Pancreas (tissue), 10 donors: ENCODE results near the gene SLC27A3. TPM values are rescaled to one million over a fixed set of nuclear protein-coding genes. Genes with fewer than 3 reads are reported as not detected.

Experiments
- ATAC-seq, 4 donors: fragments of 200-7000 bp; cut with Tn5 transposase; one replicate each; pipeline versions ENCODE4 v1.8.0 to v1.9.1; 2020; ENCODE audit warnings: mild to moderate bottlenecking in 4 of 4, moderate library complexity in 4 of 4
- DNase-seq, 6 donors: peaks; one replicate each; pipeline ENCODE4 v3.0.0-alpha.2; 2020
- FAIRE-seq: peaks from 2 replicates; lab custom pipeline; 2012; peaks lifted over from hg19 to GRCh38; lab: Jason Lieb, UNC
- H3K27ac ChIP-seq, 4 donors: fragments of 200-600 bp; sonication (generic); 1 replicate in 3 of 4; 2 replicates in 1 of 4; pipeline versions ENCODE4 v1.5.0 to v1.8.0; 2020
- H3K27me3 ChIP-seq, 4 donors: fragments of 200-600 bp; one replicate each; pipeline ENCODE4 v1.8.0; 2021
- H3K36me3 ChIP-seq, 3 donors: fragments of 200-600 bp; sonication (generic) in 1 of 3; one replicate each; pipeline versions ENCODE4 v1.5.0 to v1.8.0; 2020 to 2021
- H3K4me1 ChIP-seq, 3 donors: fragments of 200-600 bp; one replicate each; pipeline ENCODE4 v1.8.0; 2021
- H3K4me3 ChIP-seq, 4 donors: fragments of 200-600 bp; sonication (generic) in 2 of 4; one replicate each; pipeline versions ENCODE4 v1.5.0 to v1.8.0; 2020 to 2021
- H3K9me3 ChIP-seq, 4 donors: fragments of 200-600 bp; one replicate each; pipeline ENCODE4 v1.8.0; 2021
- CTCF ChIP-seq, 4 donors: fragments of 200-600 bp; sonication (generic) in 3 of 4; IDR thresholded peaks; one replicate each; pipeline versions ENCODE4 v1.5.0 to v1.8.0; 2021; ENCODE audit warnings: antibody characterized with exemption in 4 of 4
- WGBS, 2 donors: extraction: QIAGEN DNeasy Blood & Tissue Kit; methylation state at CpG; one replicate each; pipeline ENCODE4 v1.1.7; 2013; 5-methylcytosine and 5-hydroxymethylcytosine counted together
- intact Hi-C, 3 donors: fragments of 100-400 bp; cut with DNase I; formaldehyde crosslinking; loops; one replicate each; pipeline versions ENCODE4 v1.11.1 to v1.14.2; 2022
- polyA plus RNA-seq, 2 donors: library from polyadenylated mRNA; stranded (reverse); fragments of 200-250 nt; gene quantifications; one replicate each; pipeline ENCODE4 v1.2.3, GENCODE V29; 2013
- total RNA-seq, 6 donors: library from RNA; stranded (reverse); fragmentation: NEBNext Ultra II Directional in 4 of 6; extraction: Animal tissue kit (Norgen Biotek cat#: 25700) in 4 of 6; gene quantifications; one replicate each; pipeline versions ENCODE4 v1.2.1 to v1.2.4, GENCODE V29; 2021 to 2023
- donor health status: healthy with polysubstance abuse.
- donor health status: DM: no; HTN: no; CAD: no; lungs with moderate emphysema.
- donor health status: DM: no; HTN: no; CAD: no.
- donor health status: control.
- donor health status: control.
- donor health status: Bipolar disorder and iron deficiency.
- donor health status: DM: yes; HTN: yes; CAD: no.
- donor health status: DM: no; HTN: no; CAD: no.
- donor health status: DM: no; HTN: no; CAD: no.
- donor health status: DM: yes; HTN: yes; CAD: no.

The SLC27A3 gene
- total and polyA plus RNA-seq, 8 donors, result 9.0 to 64.0 (median 13.1) TPM

GRCh38 chr1:153767519-153767918 lies 7.7 kb upstream of the SLC27A3 start:
- Histone ChIP-seq H3K9me3 (no peaks in the 10 kb centered on the region), H3K27me3 (no peaks in the 10 kb centered on the region), H3K27ac (peak overlapping the region in 2 of 4 donors; percentile 64 to 71), H3K36me3 (peaks cover 0 to 40% (median 0%) of the 10 kb centered on the region in 3 donors), H3K4me1 (peaks cover 10 to 16% (median 14%) of the 10 kb centered on the region in 3 donors), H3K4me3 (no peak overlapping the region)
- TF ChIP-seq CTCF (IDR thresholded peaks at IDR 0.05), result no peak
- DNase-seq, result peak in 2 of 6 donors; percentile 38 to 61
- WGBS, 2 donors, result 87 to 90% methylated on average over 11 of the region's 11 CpGs
- intact Hi-C loops, result no loop called here
- no peak for FAIRE-seq
- no peak for ATAC-seq

DNA sequence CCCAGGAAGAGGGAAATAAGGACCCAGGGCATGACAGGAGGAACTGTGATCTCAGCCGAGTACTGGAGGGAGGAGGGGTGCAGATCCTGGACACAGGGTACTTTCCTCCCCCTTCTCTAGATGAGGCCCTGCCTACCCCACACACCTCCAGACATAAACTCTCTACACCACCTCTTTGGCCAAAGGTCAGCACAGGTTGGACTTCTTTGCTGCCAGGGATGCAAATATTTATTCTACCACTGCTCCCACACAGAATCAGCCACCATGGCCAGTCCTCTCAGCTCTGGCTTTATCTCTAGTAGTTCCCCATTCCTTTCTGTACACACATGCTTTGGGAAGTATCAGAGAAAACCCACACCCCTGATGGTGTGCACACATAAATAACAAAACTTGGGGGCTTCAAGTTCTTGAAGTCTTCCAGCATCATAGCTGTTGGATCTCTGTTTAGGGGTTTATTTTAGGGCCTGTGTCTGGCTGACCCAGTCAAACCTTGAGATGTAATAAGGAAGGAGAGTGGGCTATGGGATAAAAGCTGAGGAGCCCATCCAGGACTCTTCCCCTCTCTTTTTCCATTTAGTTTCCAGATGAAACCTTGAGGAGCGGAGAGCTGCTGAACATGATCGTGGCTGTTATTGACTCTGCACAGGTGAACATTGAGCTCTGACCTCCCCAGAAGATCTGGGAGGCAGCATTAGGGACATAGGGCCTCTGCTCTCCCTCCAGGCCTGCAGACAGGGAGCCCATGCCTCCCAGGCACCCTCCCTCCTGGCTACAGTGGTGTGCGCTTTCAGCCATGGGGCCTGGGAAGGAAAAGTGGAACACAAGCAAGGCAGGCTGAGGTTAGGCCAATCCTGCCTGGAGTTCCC lies 6.7 kb upstream of the SLC27A3 start:
- peak; percentile 85 to 93 (median 88) for ATAC-seq
- intact Hi-C loops, result no loop called here
- peak overlapping the region in 3 of 4 donors; percentile 47 to 71 (median 64) for H3K27ac ChIP-seq

GRCh38 chr1:153769221-153769620 lies 6.0 kb upstream of the SLC27A3 start:
- Histone ChIP-seq H3K36me3 (peaks cover 0 to 36% (median 0%) of the 10 kb centered on the region in 3 donors), H3K4me3 (no peak overlapping the region), H3K9me3 (no peaks in the 10 kb centered on the region), H3K27ac (peak overlapping the region in 3 of 4 donors; percentile 47 to 71 (median 64)), H3K27me3 (no peaks in the 10 kb centered on the region), H3K4me1 (peaks cover 10 to 16% (median 14%) of the 10 kb centered on the region in 3 donors)
- TF ChIP-seq CTCF (IDR thresholded peaks at IDR 0.05), result no peak
- FAIRE-seq (no peak), DNase-seq (peak in 1 of 6 donors; percentile 3), ATAC-seq (no peak)
- WGBS, 2 donors, result 72 to 82% methylated on average over 3 of the region's 3 CpGs
- intact Hi-C loops, result no loop called here

More for the DNA sequence above, 6.7 kb upstream of the SLC27A3 start:
- FAIRE-seq, result no peak
- no peaks in the 10 kb centered on the region for H3K9me3 ChIP-seq
- H3K4me3 ChIP-seq, result no peak overlapping the region
- DNase-seq, result peak in 5 of 6 donors; percentile 45 to 70 (median 55)
- TF ChIP-seq CTCF (IDR thresholded peaks at IDR 0.05), result no peak
- peaks cover 0 to 39% (median 0%) of the 10 kb centered on the region in 3 donors for H3K36me3 ChIP-seq
- no peaks in the 10 kb centered on the region for H3K27me3 ChIP-seq
- 34 to 43% methylated on average over 4 of the region's 4 CpGs for WGBS, 2 donors
- H3K4me1 ChIP-seq, result peaks cover 10 to 16% (median 14%) of the 10 kb centered on the region in 3 donors

- intact Hi-C loops, result no loop called here
- Histone ChIP-seq H3K27me3 (no peaks in the 10 kb centered on the region), H3K4me3 (no peak overlapping the region), H3K9me3 (no peaks in the 10 kb centered on the region), H3K27ac (no peak overlapping the region), H3K36me3 (peaks cover 0 to 20% (median 0%) of the 10 kb centered on the region in 3 donors), H3K4me1 (peaks cover 10 to 20% (median 14%) of the 10 kb centered on the region in 3 donors)
- FAIRE-seq, result no peak
- WGBS, 2 donors, result 70 to 78% methylated on average over 11 of the region's 11 CpGs
- DNase-seq, result no peak
- no peak for ATAC-seq
- TF ChIP-seq CTCF (IDR thresholded peaks at IDR 0.05), result no peak
Measured at GRCh38 chr1:153770797-153771196, 4.4 kb upstream of the SLC27A3 start.
